Lower leg skin (tissue), 4 donors: ENCODE results near the gene NKAIN4. TPM values are rescaled to one million over a fixed set of nuclear protein-coding genes. Genes with fewer than 3 reads are reported as not detected.
"Not testable (repeated sequence)": the region's sequence is repeated elsewhere in the genome, so short reads cannot be mapped to it uniquely, and the experiment has no call there.

Source experiments
- DNase-seq, 2 donors: peaks; one replicate each; pipeline ENCODE4 v3.0.0-alpha.2; 2019; ENCODE audit warnings: low spot score in 2 of 2
- H3K4me3 ChIP-seq: fragments of 200-600 bp; sonication (generic); 2 replicates; pipeline ENCODE4 v1.5.1; 2017; ENCODE audit warnings: mild to moderate bottlenecking, low read depth; ENCODE audit not compliant: poor library complexity, severe bottlenecking
- POLR2A ChIP-seq, 2 donors: fragments of 450-650 bp; IDR thresholded peaks; one replicate each; pipeline ENCODE4 v1.6.1; 2016 to 2017; ENCODE audit warnings: antibody characterized with exemption in 2 of 2, mild to moderate bottlenecking in 1 of 2, moderate library complexity in 1 of 2
- WGBS, 2 donors: methylation state at CpG; one replicate each; pipeline ENCODE4 v1.1.5; 2018; 5-methylcytosine and 5-hydroxymethylcytosine counted together
- intact Hi-C: fragments of 100-400 bp; cut with DNase I; formaldehyde crosslinking; loops from one replicate; pipeline ENCODE4 v1.15.0; 2023; ENCODE audit warnings: low total_unique reads
- total RNA-seq, 4 donors: library from RNA; depleted of rRNA; stranded (reverse); fragments of >200 nt; gene quantifications; one replicate each; pipeline ENCODE4 v1.1.0, GENCODE V29; 2016
- TF ChIP-seq, protein P1 (sequence below), 3 donors: fragments of 450-650 bp; IDR thresholded peaks; one replicate each; pipeline ENCODE4 v1.5.1; 2016; ENCODE audit warnings: antibody characterized with exemption in 3 of 3, mild to moderate bottlenecking in 3 of 3, moderate library complexity in 2 of 3

Gene NKAIN4
- total RNA-seq, 4 donors from 2014 or later, result 0.23 to 1.1 TPM; not detected in 2

DNA sequence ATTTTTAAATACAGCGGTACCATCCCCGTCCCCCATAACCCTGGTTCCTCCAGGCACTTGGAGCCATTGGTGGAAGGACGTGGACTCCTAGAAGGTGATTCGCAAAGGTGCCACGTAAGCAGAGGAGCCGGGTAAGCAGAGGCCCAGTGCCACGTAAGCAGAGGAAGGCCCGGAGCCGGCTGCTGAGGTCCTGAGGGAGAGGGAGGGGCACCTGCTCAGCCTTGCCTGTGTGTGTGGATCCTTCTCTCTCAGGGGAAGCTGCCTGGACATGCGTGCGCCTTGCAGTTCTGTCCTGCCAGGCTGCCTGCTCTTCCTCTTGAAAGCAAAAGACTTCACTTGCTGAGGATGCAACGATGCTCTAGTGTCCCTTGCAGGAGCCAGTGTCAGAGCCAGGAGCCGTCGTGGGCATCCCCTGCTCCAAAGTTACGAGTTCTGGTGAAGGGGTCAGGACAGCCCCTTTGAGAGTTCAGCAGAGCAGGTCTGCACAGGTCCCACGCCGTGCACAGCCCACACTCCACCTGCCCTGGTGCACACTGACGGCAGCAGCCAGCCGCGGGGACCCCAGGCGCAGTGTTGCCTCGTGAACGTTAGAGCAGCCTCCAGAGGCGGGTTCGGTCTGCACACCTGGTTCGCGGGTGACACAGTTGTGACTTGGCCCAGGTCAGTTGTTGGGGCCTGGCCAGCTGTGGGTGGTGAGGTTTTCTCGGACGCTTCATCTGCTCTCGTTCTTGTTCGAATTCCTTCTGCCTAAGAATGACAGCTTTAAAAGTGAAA lies 1.9 kb upstream of the NKAIN4 start:
- WGBS, 2 donors, result 40 to 46% methylated on average over 31 of the region's 31 CpGs
- TF ChIP-seq, protein P1, sequence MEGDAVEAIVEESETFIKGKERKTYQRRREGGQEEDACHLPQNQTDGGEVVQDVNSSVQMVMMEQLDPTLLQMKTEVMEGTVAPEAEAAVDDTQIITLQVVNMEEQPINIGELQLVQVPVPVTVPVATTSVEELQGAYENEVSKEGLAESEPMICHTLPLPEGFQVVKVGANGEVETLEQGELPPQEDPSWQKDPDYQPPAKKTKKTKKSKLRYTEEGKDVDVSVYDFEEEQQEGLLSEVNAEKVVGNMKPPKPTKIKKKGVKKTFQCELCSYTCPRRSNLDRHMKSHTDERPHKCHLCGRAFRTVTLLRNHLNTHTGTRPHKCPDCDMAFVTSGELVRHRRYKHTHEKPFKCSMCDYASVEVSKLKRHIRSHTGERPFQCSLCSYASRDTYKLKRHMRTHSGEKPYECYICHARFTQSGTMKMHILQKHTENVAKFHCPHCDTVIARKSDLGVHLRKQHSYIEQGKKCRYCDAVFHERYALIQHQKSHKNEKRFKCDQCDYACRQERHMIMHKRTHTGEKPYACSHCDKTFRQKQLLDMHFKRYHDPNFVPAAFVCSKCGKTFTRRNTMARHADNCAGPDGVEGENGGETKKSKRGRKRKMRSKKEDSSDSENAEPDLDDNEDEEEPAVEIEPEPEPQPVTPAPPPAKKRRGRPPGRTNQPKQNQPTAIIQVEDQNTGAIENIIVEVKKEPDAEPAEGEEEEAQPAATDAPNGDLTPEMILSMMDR (IDR thresholded peaks at IDR 0.05), result no peak
- no peak for TF ChIP-seq POLR2A (IDR thresholded peaks at IDR 0.05)
- no peak overlapping the region for H3K4me3 ChIP-seq
- no peak for DNase-seq
- intact Hi-C loops, result no loop called here

DNA sequence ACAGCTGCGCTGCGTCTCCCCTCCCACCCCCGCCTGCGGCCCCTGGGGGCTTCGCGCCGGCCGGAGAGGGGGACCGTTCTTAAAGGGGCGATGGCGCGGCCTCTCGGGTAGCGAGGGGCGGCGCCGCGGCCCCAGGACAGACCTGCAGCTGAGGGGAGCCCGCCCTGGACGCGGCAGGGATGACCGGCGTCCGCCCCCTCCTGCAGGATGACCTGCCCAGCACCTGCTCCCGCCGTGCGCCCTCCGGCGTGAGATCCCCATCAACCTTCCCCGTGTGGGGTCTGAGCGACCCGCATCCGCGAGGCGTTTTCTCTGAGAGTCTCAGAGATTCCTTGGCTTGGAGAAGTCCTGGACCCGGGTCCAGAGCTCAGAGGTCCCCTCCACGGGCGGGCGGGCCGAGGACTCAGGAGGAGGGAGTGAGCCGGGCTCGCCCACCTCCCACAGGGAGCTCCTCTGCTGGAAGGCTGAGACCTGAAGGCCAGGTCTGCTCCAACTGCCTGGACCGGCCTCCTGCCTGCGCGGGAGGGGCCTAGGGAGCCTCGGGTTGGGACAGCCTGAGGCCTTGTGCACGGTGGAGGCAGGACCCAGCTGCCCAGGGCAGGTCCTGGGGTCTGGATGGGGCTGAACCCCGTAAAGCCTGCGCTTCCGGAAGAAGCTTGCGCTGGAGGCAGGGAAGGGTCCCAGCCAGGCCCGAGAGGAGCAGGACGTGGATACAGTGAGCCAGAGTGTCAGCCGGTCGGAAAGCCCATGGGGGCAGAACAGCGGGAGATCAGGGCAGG lies 532 bp upstream of the NKAIN4 start:
- H3K4me3 ChIP-seq, result no peak overlapping the region
- TF ChIP-seq POLR2A (IDR thresholded peaks at IDR 0.05), result no peak
- TF ChIP-seq, protein P1 (IDR thresholded peaks at IDR 0.05), result no peak
- intact Hi-C loops, result no loop called here
- no peak for DNase-seq
- 45 to 46% methylated on average over 24 to 26 of the region's 56 CpGs for WGBS, 2 donors

DNA sequence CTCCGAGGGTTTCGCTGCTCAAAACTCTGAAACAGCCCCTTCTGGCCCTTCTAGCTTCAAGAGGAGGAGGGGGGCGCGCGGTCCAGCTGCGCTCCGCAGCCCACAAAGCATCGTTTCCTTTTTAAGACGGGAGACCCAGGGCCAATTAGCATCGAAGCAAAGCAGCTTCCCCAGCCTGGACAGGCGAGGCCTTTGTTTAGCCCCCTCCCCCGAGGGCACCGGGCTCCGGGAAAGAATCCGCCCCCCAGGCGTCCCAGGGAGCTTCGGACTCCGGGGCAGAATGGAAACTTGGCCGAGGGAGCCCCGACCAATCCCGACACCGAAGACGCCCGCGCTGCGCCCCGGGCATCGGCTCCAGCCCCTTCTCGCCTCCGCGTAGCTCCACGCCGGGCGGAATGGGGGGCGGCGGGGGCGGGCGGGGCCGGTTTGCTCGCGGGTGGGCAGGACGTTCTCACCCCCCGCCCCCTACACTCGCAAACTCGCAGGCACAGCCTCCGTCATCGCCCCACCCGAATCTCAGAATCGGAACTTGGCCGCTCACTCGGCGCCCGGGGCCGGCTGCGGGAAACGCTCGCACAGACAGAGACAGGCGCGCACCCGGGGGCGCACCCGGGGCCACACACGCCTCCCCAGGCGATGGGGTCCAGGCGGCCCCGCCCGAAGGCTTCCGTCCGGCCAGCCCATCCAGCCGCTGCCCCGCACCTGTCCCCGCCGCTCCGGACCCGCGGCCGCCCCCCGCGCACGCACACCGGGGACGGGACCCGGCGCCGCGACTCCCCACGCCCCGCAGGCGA lies 628 bp downstream of the NKAIN4 start:
- no peak overlapping the region for H3K4me3 ChIP-seq
- 1 to 7% methylated on average over 11 to 23 of the region's 89 CpGs for WGBS, 2 donors
- intact Hi-C loops, result no loop called here
- no peak for DNase-seq
- no peak for TF ChIP-seq POLR2A (IDR thresholded peaks at IDR 0.05)
- TF ChIP-seq, protein P1 (IDR thresholded peaks at IDR 0.05), result no peak

DNA sequence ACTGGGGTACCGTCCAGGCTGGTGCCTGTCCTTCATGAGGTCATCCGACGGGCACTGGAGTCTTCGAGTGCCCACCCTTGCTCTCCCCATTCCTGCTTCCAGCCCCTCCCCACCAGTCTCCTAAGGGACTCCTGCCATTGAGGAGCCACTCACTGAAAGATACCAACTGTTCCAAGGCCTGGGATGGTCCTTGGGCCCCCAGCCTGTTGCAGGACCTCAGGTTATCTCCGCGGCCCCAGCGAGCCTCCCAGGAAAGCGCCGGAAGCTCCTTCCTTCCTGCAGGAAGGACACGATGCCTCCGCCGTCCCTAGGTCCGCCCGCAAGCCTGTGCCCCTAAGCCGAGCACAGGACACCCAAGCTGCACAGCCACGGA lies 1.2 kb downstream of the NKAIN4 start:
- H3K4me3 ChIP-seq, result no peak overlapping the region
- intact Hi-C loops, result no loop called here
- 31 to 34% methylated on average over 10 to 16 of the region's 16 CpGs for WGBS, 2 donors
- TF ChIP-seq, protein P1 (IDR thresholded peaks at IDR 0.05), result no peak
- no peak for TF ChIP-seq POLR2A (IDR thresholded peaks at IDR 0.05)
- no peak for DNase-seq

DNA sequence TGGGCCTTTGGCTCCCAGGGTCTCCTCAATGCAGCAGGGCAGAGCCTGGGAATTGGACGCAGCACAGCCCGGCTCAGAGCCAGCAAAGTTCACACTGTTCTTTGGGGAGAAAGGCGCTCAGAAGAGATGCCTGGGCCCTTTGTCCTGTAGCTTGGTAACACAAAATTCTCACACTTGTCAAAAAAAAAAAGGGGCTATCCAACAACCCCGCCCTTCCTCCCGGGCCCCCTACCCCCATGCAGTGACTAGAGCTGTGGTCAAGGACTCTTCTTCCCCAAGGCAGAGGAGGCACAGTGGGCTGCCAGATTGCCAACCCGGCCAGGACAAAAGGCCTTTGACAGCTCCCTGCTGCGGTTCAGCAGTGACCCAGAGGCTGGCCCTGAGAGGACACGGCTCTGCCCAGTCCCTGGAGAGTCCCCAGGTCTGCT lies 2.0 kb downstream of the NKAIN4 start:
- 73 to 84% methylated on average over 8 of the region's 8 CpGs for WGBS, 2 donors
- no peak for TF ChIP-seq POLR2A (IDR thresholded peaks at IDR 0.05)
- TF ChIP-seq, protein P1 (IDR thresholded peaks at IDR 0.05), result no peak
- intact Hi-C loops, result no loop called here
- no peak for DNase-seq
- no peak overlapping the region for H3K4me3 ChIP-seq

DNA sequence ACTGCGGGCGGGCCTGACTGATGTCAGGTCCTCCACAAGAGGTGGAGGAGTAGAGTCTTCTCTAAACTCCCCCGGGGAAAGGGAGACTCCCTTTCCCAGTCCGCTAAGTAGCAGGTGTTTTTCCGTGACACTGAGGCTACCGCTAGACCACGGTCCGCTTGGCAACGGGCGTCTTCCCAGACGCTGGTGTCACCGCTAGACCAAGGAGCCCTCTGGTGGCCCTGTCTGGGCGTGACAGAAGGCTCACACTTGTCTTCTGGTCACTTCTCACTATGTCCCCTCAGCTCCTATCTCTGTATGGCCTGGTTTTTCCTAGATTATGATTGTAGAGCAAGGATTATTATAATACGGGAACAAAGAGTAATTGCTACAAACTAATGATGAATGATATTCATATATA lies 2.9 kb downstream of the NKAIN4 start:
- DNase-seq, intact Hi-C loops, H3K4me3 ChIP-seq: not testable (repeated sequence)
- WGBS, 2 donors, result 33 to 37% methylated on average over 13 to 14 of the region's 14 CpGs
